ENCODE results near the gene CDADC1.

The CDADC1 gene

GRCh38 chr13:49225223-49226042, 22.3 kb upstream of the CDADC1 start:
- Histone ChIP-seq H3K9me3 (replicated peaks in 1 of 2; ENCODE audit: control insufficient read depth in 2 of 2, insufficient read depth in 1 of 2, low read depth in 1 of 2, low read length in 2 of 2) (peaks cover under 1 to 12% of the 10 kb centered on the region in 2 donors), H3K79me1 (ENCODE audit: low read depth, low read length) (no peaks in the 10 kb centered on the region), H3K4me2 (ENCODE audit: insufficient read depth, low read length, poor library complexity, severe bottlenecking) (no peak overlapping the region), H2BK120ac (ENCODE audit: low read depth, low read length) (no peak overlapping the region), H3K4me1 (ENCODE audit: control insufficient read depth in 2 of 2, insufficient read depth in 1 of 2, low read depth in 1 of 2, low read length in 2 of 2) (peaks cover 6 to 13% of the 10 kb centered on the region in 2 donors), H4K8ac (ENCODE audit: low read depth, low read length) (no peak overlapping the region), H4K91ac (ENCODE audit: low read depth, low read length, poor library complexity) (no peak overlapping the region), H3K9ac (ENCODE audit: low read depth, low read length, poor library complexity) (no peak overlapping the region), H2BK12ac (ENCODE audit: low read length) (no peak overlapping the region), H3K4me3 (ENCODE audit: low read length in 2 of 2) (no peak overlapping the region), H3K27ac (replicated peaks; ENCODE audit: low read length) (no peak overlapping the region), H3K36me3 (replicated peaks in 1 of 2; ENCODE audit: control insufficient read depth in 2 of 2, insufficient read depth in 2 of 2, low read length in 2 of 2) (no peaks in the 10 kb centered on the region), H2BK5ac (ENCODE audit: low read length) (no peak overlapping the region), H3K27me3 (ENCODE audit: control insufficient read depth in 3 of 3, insufficient read depth in 3 of 3, low read depth in 1 of 3, low read length in 3 of 3) (peaks cover 16 to 36% (median 25%) of the 10 kb centered on the region in 3 experiments), H3K4ac (ENCODE audit: low read length) (no peak overlapping the region), H2BK15ac (ENCODE audit: low read length) (no peak overlapping the region), H2AFZ (ENCODE audit: low read length) (no peak overlapping the region), H3K14ac (ENCODE audit: low read length) (no peak overlapping the region), H3K23ac (ENCODE audit: low read depth, low read length, poor library complexity) (no peak overlapping the region), H2AK5ac (ENCODE audit: low read depth, low read length) (no peak overlapping the region), H3K18ac (ENCODE audit: low read length) (no peak overlapping the region)
- DNase-seq (ENCODE audit: low spot score): no peak
- WGBS, 2 donors (ENCODE audit: extremely low coverage in 2 of 2, insufficient read length in 2 of 2, insufficient replicate concordance in 1 of 2): no CpG with 5 or more reads among the region's 5 CpGs

GRCh38 chr13:49226613-49227012, 21.1 kb upstream of the CDADC1 start:
- no peak overlapping the region for H4K91ac ChIP-seq (ENCODE audit: low read depth, low read length, poor library complexity)
- peaks cover 5 to 13% of the 10 kb centered on the region in 2 donors for H3K4me1 ChIP-seq (ENCODE audit: control insufficient read depth in 2 of 2, insufficient read depth in 1 of 2, low read depth in 1 of 2, low read length in 2 of 2)
- no peak overlapping the region for H3K4me2 ChIP-seq (ENCODE audit: insufficient read depth, low read length, poor library complexity, severe bottlenecking)
- no CpG with 5 or more reads among the region's 5 CpGs for WGBS, 2 donors (ENCODE audit: extremely low coverage in 2 of 2, insufficient read length in 2 of 2, insufficient replicate concordance in 1 of 2)
- H3K79me1 ChIP-seq (ENCODE audit: low read depth, low read length): no peaks in the 10 kb centered on the region
- no peak overlapping the region for H2AFZ ChIP-seq (ENCODE audit: low read length)
- H3K23ac ChIP-seq (ENCODE audit: low read depth, low read length, poor library complexity): no peak overlapping the region
- H3K18ac ChIP-seq (ENCODE audit: low read length): no peak overlapping the region
- no peak overlapping the region for H2BK120ac ChIP-seq (ENCODE audit: low read depth, low read length)
- no peak overlapping the region for H3K9ac ChIP-seq (ENCODE audit: low read depth, low read length, poor library complexity)
- H3K14ac ChIP-seq (ENCODE audit: low read length): no peak overlapping the region
- H2BK12ac ChIP-seq (ENCODE audit: low read length): no peak overlapping the region
- no peak overlapping the region for H3K4ac ChIP-seq (ENCODE audit: low read length)
- H4K8ac ChIP-seq (ENCODE audit: low read depth, low read length): no peak overlapping the region
- no peak overlapping the region for H2AK5ac ChIP-seq (ENCODE audit: low read depth, low read length)
- H3K27ac ChIP-seq (replicated peaks; ENCODE audit: low read length): no peak overlapping the region
- H3K27me3 ChIP-seq (ENCODE audit: control insufficient read depth in 3 of 3, insufficient read depth in 3 of 3, low read depth in 1 of 3, low read length in 3 of 3): peaks cover 6 to 25% (median 13%) of the 10 kb centered on the region in 3 experiments
- H3K4me3 ChIP-seq (ENCODE audit: low read length in 2 of 2): no peak overlapping the region
- H2BK5ac ChIP-seq (ENCODE audit: low read length): no peak overlapping the region
- H3K9me3 ChIP-seq (replicated peaks in 1 of 2; ENCODE audit: control insufficient read depth in 2 of 2, insufficient read depth in 1 of 2, low read depth in 1 of 2, low read length in 2 of 2): peaks cover 0 to 7% of the 10 kb centered on the region in 2 donors
- H2BK15ac ChIP-seq (ENCODE audit: low read length): no peak overlapping the region
- H3K36me3 ChIP-seq (replicated peaks in 1 of 2; ENCODE audit: control insufficient read depth in 2 of 2, insufficient read depth in 2 of 2, low read length in 2 of 2): no peaks in the 10 kb centered on the region
- no peak for DNase-seq (ENCODE audit: low spot score)

GRCh38 chr13:49234741-49235140, 13.0 kb upstream of the CDADC1 start:
- Histone ChIP-seq H3K27ac (replicated peaks; ENCODE audit: low read length) (no peak overlapping the region), H3K4me3 (ENCODE audit: low read length in 2 of 2) (no peak overlapping the region), H3K27me3 (ENCODE audit: control insufficient read depth in 3 of 3, insufficient read depth in 3 of 3, low read depth in 1 of 3, low read length in 3 of 3) (no peaks in the 10 kb centered on the region), H2BK5ac (ENCODE audit: low read length) (no peak overlapping the region), H3K79me1 (ENCODE audit: low read depth, low read length) (no peaks in the 10 kb centered on the region), H3K14ac (ENCODE audit: low read length) (no peak overlapping the region), H3K9ac (ENCODE audit: low read depth, low read length, poor library complexity) (no peak overlapping the region), H3K36me3 (replicated peaks in 1 of 2; ENCODE audit: control insufficient read depth in 2 of 2, insufficient read depth in 2 of 2, low read length in 2 of 2) (no peaks in the 10 kb centered on the region), H3K18ac (ENCODE audit: low read length) (no peak overlapping the region), H3K4me1 (ENCODE audit: control insufficient read depth in 2 of 2, insufficient read depth in 1 of 2, low read depth in 1 of 2, low read length in 2 of 2) (no peaks in the 10 kb centered on the region), H3K4ac (ENCODE audit: low read length) (no peak overlapping the region), H2BK12ac (ENCODE audit: low read length) (no peak overlapping the region), H3K9me3 (replicated peaks in 1 of 2; ENCODE audit: control insufficient read depth in 2 of 2, insufficient read depth in 1 of 2, low read depth in 1 of 2, low read length in 2 of 2) (no peaks in the 10 kb centered on the region), H3K4me2 (ENCODE audit: insufficient read depth, low read length, poor library complexity, severe bottlenecking) (no peak overlapping the region), H2AK5ac (ENCODE audit: low read depth, low read length) (no peak overlapping the region), H2BK120ac (ENCODE audit: low read depth, low read length) (no peak overlapping the region), H2BK15ac (ENCODE audit: low read length) (no peak overlapping the region), H3K23ac (ENCODE audit: low read depth, low read length, poor library complexity) (no peak overlapping the region), H4K8ac (ENCODE audit: low read depth, low read length) (no peak overlapping the region), H4K91ac (ENCODE audit: low read depth, low read length, poor library complexity) (no peak overlapping the region), H2AFZ (ENCODE audit: low read length) (no peak overlapping the region)
- 100% methylated on average over 1 of the region's 3 CpGs; no CpG with 5 or more reads in 1 of the 2 donors for WGBS, 2 donors (ENCODE audit: extremely low coverage in 2 of 2, insufficient read length in 2 of 2, insufficient replicate concordance in 1 of 2)
- DNase-seq (ENCODE audit: low spot score): no peak

DNA sequence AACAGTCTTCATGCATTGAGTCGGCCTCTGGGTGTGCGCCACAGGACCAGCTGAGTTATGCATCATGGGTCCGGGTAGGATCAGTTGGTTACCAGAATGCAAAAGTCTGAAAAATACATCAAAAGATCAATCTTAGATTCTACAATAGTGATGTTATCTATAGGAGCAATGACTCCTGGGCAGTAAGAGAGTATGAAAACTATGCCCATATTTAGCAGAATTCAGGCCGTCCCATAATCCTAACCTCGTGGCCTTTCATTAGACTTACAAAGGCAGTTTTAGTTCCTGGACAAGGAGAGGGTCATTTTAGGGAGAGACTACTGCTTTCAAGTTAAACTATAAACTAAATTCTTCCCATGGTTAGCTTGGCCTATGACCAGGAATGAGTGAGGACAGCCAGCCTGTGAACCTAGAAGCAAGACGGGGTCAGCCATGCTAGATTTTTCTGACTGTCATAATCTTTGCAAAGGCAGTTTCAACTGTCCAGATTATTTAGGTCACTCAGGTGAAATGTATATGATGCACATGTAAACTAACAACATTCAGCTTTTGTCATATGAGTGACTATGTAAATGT, 11.8 kb upstream of the CDADC1 start:
- no peak overlapping the region for H3K9ac ChIP-seq (ENCODE audit: low read depth, low read length, poor library complexity)
- no peak overlapping the region for H2AK5ac ChIP-seq (ENCODE audit: low read depth, low read length)
- H3K4ac ChIP-seq (ENCODE audit: low read length): no peak overlapping the region
- H2BK5ac ChIP-seq (ENCODE audit: low read length): no peak overlapping the region
- H2BK15ac ChIP-seq (ENCODE audit: low read length): no peak overlapping the region
- no peak overlapping the region for H3K4me3 ChIP-seq (ENCODE audit: low read length in 2 of 2)
- H2BK12ac ChIP-seq (ENCODE audit: low read length): no peak overlapping the region
- no CpG with 5 or more reads among the region's 6 CpGs for WGBS, 2 donors (ENCODE audit: extremely low coverage in 2 of 2, insufficient read length in 2 of 2, insufficient replicate concordance in 1 of 2)
- H3K23ac ChIP-seq (ENCODE audit: low read depth, low read length, poor library complexity): no peak overlapping the region
- H3K4me1 ChIP-seq (ENCODE audit: control insufficient read depth in 2 of 2, insufficient read depth in 1 of 2, low read depth in 1 of 2, low read length in 2 of 2): no peaks in the 10 kb centered on the region
- no peak overlapping the region for H4K8ac ChIP-seq (ENCODE audit: low read depth, low read length)
- H3K14ac ChIP-seq (ENCODE audit: low read length): no peak overlapping the region
- H3K27ac ChIP-seq (replicated peaks; ENCODE audit: low read length): no peak overlapping the region
- no peaks in the 10 kb centered on the region for H3K27me3 ChIP-seq (ENCODE audit: control insufficient read depth in 3 of 3, insufficient read depth in 3 of 3, low read depth in 1 of 3, low read length in 3 of 3)
- no peaks in the 10 kb centered on the region for H3K79me1 ChIP-seq (ENCODE audit: low read depth, low read length)
- no peak overlapping the region for H3K4me2 ChIP-seq (ENCODE audit: insufficient read depth, low read length, poor library complexity, severe bottlenecking)
- DNase-seq (ENCODE audit: low spot score): no peak
- no peak overlapping the region for H2AFZ ChIP-seq (ENCODE audit: low read length)
- no peak overlapping the region for H2BK120ac ChIP-seq (ENCODE audit: low read depth, low read length)
- H3K18ac ChIP-seq (ENCODE audit: low read length): no peak overlapping the region
- no peak overlapping the region for H4K91ac ChIP-seq (ENCODE audit: low read depth, low read length, poor library complexity)
- H3K36me3 ChIP-seq (replicated peaks in 1 of 2; ENCODE audit: control insufficient read depth in 2 of 2, insufficient read depth in 2 of 2, low read length in 2 of 2): no peaks in the 10 kb centered on the region
- H3K9me3 ChIP-seq (replicated peaks in 1 of 2; ENCODE audit: control insufficient read depth in 2 of 2, insufficient read depth in 1 of 2, low read depth in 1 of 2, low read length in 2 of 2): no peaks in the 10 kb centered on the region
